RCC 7860 (cell line): ENCODE data around the gene COL18A1.
"Not testable (repeated sequence)": the region's sequence is repeated elsewhere in the genome, so short reads cannot be mapped to it uniquely, and the experiment has no call there.

Experiments
- DNase-seq: peaks from one replicate; pipeline ENCODE4 v3.0.0-alpha.2; 2015; ENCODE audit warnings: low spot score
- FAIRE-seq: peaks from 2 replicates; lab custom pipeline; 2012; peaks lifted over from hg19 to GRCh38; lab: Jason Lieb, UNC

COL18A1 gene

GRCh38 chr21:45550522-45551210 is 145.7 kb downstream of the COL18A1 start:
- FAIRE-seq = no peak
- DNase-seq = no peak

- DNase-seq (peak; percentile 57), FAIRE-seq (peak; percentile 71)
These were observed 146.4 kb downstream of the COL18A1 start for GRCh38 chr21:45551316-45551715.

GRCh38 chr21:45551783-45552695 is 147.1 kb downstream of the COL18A1 start:
- no peak for FAIRE-seq
- DNase-seq = no peak

- no peak for FAIRE-seq
- no peak for DNase-seq
These were observed 147.9 kb downstream of the COL18A1 start for GRCh38 chr21:45552696-45553391.

- DNase-seq (peak; percentile 47), FAIRE-seq (no peak)
These were observed 149.7 kb downstream of the COL18A1 start for GRCh38 chr21:45554477-45555175.

- FAIRE-seq = no peak
These were observed 150.2 kb downstream of the COL18A1 start for GRCh38 chr21:45555251-45555556.

GRCh38 chr21:45555557-45556301 is 150.8 kb downstream of the COL18A1 start:
- DNase-seq (peak; percentile 88), FAIRE-seq (peak; percentile 59)

More at GRCh38 chr21:45555251-45555556, 150.2 kb downstream of the COL18A1 start:
- no peak for DNase-seq

- FAIRE-seq = no peak
These were observed 151.3 kb downstream of the COL18A1 start for GRCh38 chr21:45556302-45556644.

GRCh38 chr21:45556645-45557615 is 152.0 kb downstream of the COL18A1 start:
- FAIRE-seq (no peak), DNase-seq (peak; percentile 22)

More at GRCh38 chr21:45556302-45556644, 151.3 kb downstream of the COL18A1 start:
- DNase-seq = no peak

GRCh38 chr21:45557616-45558043 is 152.7 kb downstream of the COL18A1 start:
- no peak for FAIRE-seq

GRCh38 chr21:45558044-45558721 is 153.2 kb downstream of the COL18A1 start:
- DNase-seq = no peak
- no peak for FAIRE-seq

More at GRCh38 chr21:45557616-45558043, 152.7 kb downstream of the COL18A1 start:
- no peak for DNase-seq

- no peak for FAIRE-seq
- DNase-seq = no peak
These were observed 154.5 kb downstream of the COL18A1 start for GRCh38 chr21:45559216-45560105.

GRCh38 chr21:45560106-45561021 is 155.4 kb downstream of the COL18A1 start:
- FAIRE-seq = no peak

GRCh38 chr21:45561241-45561640 is 156.3 kb downstream of the COL18A1 start:
- FAIRE-seq = not testable (repeated sequence)

More at GRCh38 chr21:45560106-45561021, 155.4 kb downstream of the COL18A1 start:
- no peak for DNase-seq

GRCh38 chr21:45562402-45562801 is 157.4 kb downstream of the COL18A1 start:
- no peak for FAIRE-seq
- no peak for DNase-seq

More at GRCh38 chr21:45561241-45561640, 156.3 kb downstream of the COL18A1 start:
- DNase-seq = not testable (repeated sequence)

- FAIRE-seq (no peak), DNase-seq (no peak)
These were observed 158.0 kb downstream of the COL18A1 start for GRCh38 chr21:45562965-45563364.
